ENCODE results near the gene PLXND1. TPM values are rescaled to one million over a fixed set of nuclear protein-coding genes. Genes with fewer than 3 reads are reported as not detected.

The PLXND1 gene
- total RNA-seq, 1 experiment from 2014 or later, result 47.3 TPM

- Histone ChIP-seq H3K9ac (ENCODE audit: low read length) (no peak overlapping the region), H3K27ac (ENCODE audit: low read depth, low read length) (no peak overlapping the region), H4K20me1 (ENCODE audit: insufficient read depth) (no peaks in the 10 kb centered on the region), H3K4me1 (ENCODE audit: control insufficient read depth in 1 of 2, insufficient read depth in 2 of 2, low read length in 2 of 2) (no peaks in the 10 kb centered on the region), H3K79me2 (ENCODE audit: insufficient read depth, low read length) (no peaks in the 10 kb centered on the region), H3K9me2 (ENCODE audit: insufficient read depth) (no peaks in the 10 kb centered on the region), H3K36me3 (ENCODE audit: control insufficient read depth in 1 of 2, insufficient read depth in 2 of 2, low read length in 2 of 2) (no peaks in the 10 kb centered on the region; a peak in 1 of 4 replicates), H3K4me2 (ENCODE audit: low read length) (no peak overlapping the region), H2AFZ (ENCODE audit: low read depth, low read length, poor library complexity, severe bottlenecking) (no peak overlapping the region), H3K27me3 (ENCODE audit: insufficient read depth, low read length) (no peaks in the 10 kb centered on the region), H3K4me3 (replicated peaks in 1 of 2; ENCODE audit: low read depth in 1 of 2, low read length in 2 of 2) (no peak overlapping the region), H3K9me3 (ENCODE audit: control insufficient read depth in 1 of 2, insufficient read depth in 1 of 2, low read depth in 1 of 2, low read length in 2 of 2) (no peaks in the 10 kb centered on the region)
- no peak for TF ChIP-seq CEBPB (IDR thresholded peaks at IDR 0.05; ENCODE audit: low read depth)
- BruUV-seq (replicated peaks), result no TSS peak
- ChIA-PET RAD21 (ENCODE audit: low non-redundant PET in 1 of 2, low total read pairs in 2 of 2, uncharacterized antibody in 2 of 2, unreplicated experiment in 2 of 2) (no interaction called here), POLR2A (no interaction called here), CTCF (no interaction called here)
- ATAC-seq, result no peak
- DNase-seq (ENCODE audit: low read depth, low spot score), result no peak
- intact Hi-C loops (cut with micrococcal nuclease), result no loop called here
These were observed 49.5 kb downstream of the PLXND1 start for GRCh38 chr3:129556890-129557547.

- Histone ChIP-seq H3K27ac (ENCODE audit: low read depth, low read length) (no peak overlapping the region), H3K79me2 (ENCODE audit: insufficient read depth, low read length) (no peaks in the 10 kb centered on the region), H3K9ac (ENCODE audit: low read length) (no peak overlapping the region), H3K4me1 (ENCODE audit: control insufficient read depth in 1 of 2, insufficient read depth in 2 of 2, low read length in 2 of 2) (no peaks in the 10 kb centered on the region), H3K9me3 (ENCODE audit: control insufficient read depth in 1 of 2, insufficient read depth in 1 of 2, low read depth in 1 of 2, low read length in 2 of 2) (no peaks in the 10 kb centered on the region), H3K4me2 (ENCODE audit: low read length) (no peak overlapping the region), H3K4me3 (replicated peaks in 1 of 2; ENCODE audit: low read depth in 1 of 2, low read length in 2 of 2) (no peak overlapping the region), H3K9me2 (ENCODE audit: insufficient read depth) (no peaks in the 10 kb centered on the region), H3K36me3 (ENCODE audit: control insufficient read depth in 1 of 2, insufficient read depth in 2 of 2, low read length in 2 of 2) (no peaks in the 10 kb centered on the region; a peak in 1 of 4 replicates), H2AFZ (ENCODE audit: low read depth, low read length, poor library complexity, severe bottlenecking) (no peak overlapping the region), H3K27me3 (ENCODE audit: insufficient read depth, low read length) (no peaks in the 10 kb centered on the region), H4K20me1 (ENCODE audit: insufficient read depth) (no peaks in the 10 kb centered on the region)
- ChIA-PET RAD21 (ENCODE audit: low non-redundant PET in 1 of 2, low total read pairs in 2 of 2, uncharacterized antibody in 2 of 2, unreplicated experiment in 2 of 2) (no interaction called here), POLR2A (no interaction called here), CTCF (no interaction called here)
- DNase-seq (ENCODE audit: low read depth, low spot score) (no peak), ATAC-seq (no peak)
- TF ChIP-seq POLR2A (IDR thresholded peaks at IDR 0.05; ENCODE audit: borderline replicate concordance, extremely low read depth, insufficient read depth, insufficient read length) (no peak), EGR1 (IDR thresholded peaks at IDR 0.05; ENCODE audit: low read depth) (no peak), POLR2AphosphoS5 (IDR thresholded peaks at IDR 0.05; ENCODE audit: low read depth, low read length) (no peak), SIN3A (IDR thresholded peaks at IDR 0.05; ENCODE audit: low read depth) (no peak), JUND (IDR thresholded peaks at IDR 0.05) (no peak)
- intact Hi-C loops (cut with micrococcal nuclease), result no loop called here
- BruUV-seq (replicated peaks), result no TSS peak
These were observed 50.1 kb downstream of the PLXND1 start for GRCh38 chr3:129556358-129556695.

All from HCT116 (cell line).